Astrocyte (in vitro differentiated cells and primary cell): ENCODE results near the gene ZNF300. TPM values are rescaled to one million over a fixed set of nuclear protein-coding genes. Genes with fewer than 3 reads are reported as not detected.

Source experiments
- DNase-seq: peaks from one replicate; pipeline ENCODE4 v3.0.0-alpha.2; 2010; ENCODE audit warnings: low read depth
- FAIRE-seq: peaks from 2 replicates; lab custom pipeline; 2011; peaks lifted over from hg19 to GRCh38; lab: Jason Lieb, UNC
- H2AFZ ChIP-seq: 2 replicates; pipeline ENCODE4 v1.6.0; 2012; ENCODE audit warnings: low read depth, low read length, inconsistent platforms
- H3K27ac ChIP-seq: 2 replicates; pipeline ENCODE4 v1.5.1; 2011; ENCODE audit warnings: low read depth, low read length, inconsistent platforms
- H3K27me3 ChIP-seq: 2 replicates; pipeline ENCODE4 v1.6.0; 2011; ENCODE audit warnings: low read length, inconsistent platforms; ENCODE audit not compliant: insufficient read depth
- H3K36me3 ChIP-seq: 2 replicates; pipeline ENCODE4 v1.5.1; 2011; ENCODE audit warnings: low read length, inconsistent platforms; ENCODE audit not compliant: insufficient read depth
- H3K4me1 ChIP-seq: 2 replicates; pipeline ENCODE4 v1.5.1; 2011; ENCODE audit warnings: low read length, inconsistent platforms; ENCODE audit not compliant: insufficient read depth
- H3K4me2 ChIP-seq: 2 replicates; pipeline ENCODE4 v1.6.0; 2012; ENCODE audit warnings: low read length, inconsistent platforms
- H3K4me3 ChIP-seq: 2 replicates; pipeline ENCODE4 v1.5.1; 2011; ENCODE audit warnings: low read depth, mild to moderate bottlenecking, low read length, inconsistent platforms; ENCODE audit not compliant: insufficient read depth
- H3K79me2 ChIP-seq: 2 replicates; pipeline ENCODE4 v1.6.0; 2012; ENCODE audit warnings: mild to moderate bottlenecking, low read length, inconsistent platforms; ENCODE audit not compliant: insufficient read depth
- H3K9ac ChIP-seq: 2 replicates; pipeline ENCODE4 v1.6.0; 2012; ENCODE audit warnings: mild to moderate bottlenecking, low read length, inconsistent platforms
- H3K9me3 ChIP-seq: 2 replicates; pipeline ENCODE4 v1.5.1; 2012; ENCODE audit warnings: low read depth, mild to moderate bottlenecking, low read length, inconsistent platforms; ENCODE audit not compliant: insufficient read depth
- H4K20me1 ChIP-seq: 2 replicates; pipeline ENCODE4 v1.6.0; 2012; ENCODE audit warnings: low read length, inconsistent platforms; ENCODE audit not compliant: insufficient read depth
- H3K27ac Mint-ChIP-seq: one replicate; pipeline ENCODE4 v1.8.0; 2021; ENCODE audit warnings: mild to moderate bottlenecking, mixed read lengths; ENCODE audit not compliant: unreplicated experiment
- H3K27me3 Mint-ChIP-seq: one replicate; pipeline ENCODE4 v1.8.0; 2021; ENCODE audit warnings: low read depth, mixed read lengths; ENCODE audit not compliant: unreplicated experiment
- H3K36me3 Mint-ChIP-seq: one replicate; pipeline ENCODE4 v1.8.0; 2021; ENCODE audit warnings: low read depth, mixed read lengths; ENCODE audit not compliant: unreplicated experiment
- H3K4me1 Mint-ChIP-seq: one replicate; pipeline ENCODE4 v1.8.0; 2021; ENCODE audit warnings: low read depth, mixed read lengths; ENCODE audit not compliant: unreplicated experiment
- H3K4me3 Mint-ChIP-seq: one replicate; pipeline ENCODE4 v1.8.0; 2021; ENCODE audit warnings: mild to moderate bottlenecking, moderate library complexity, mixed read lengths; ENCODE audit not compliant: unreplicated experiment
- H3K9me3 Mint-ChIP-seq: one replicate; pipeline ENCODE4 v1.8.0; 2021; ENCODE audit warnings: mild to moderate bottlenecking, mixed read lengths; ENCODE audit not compliant: unreplicated experiment
- EZH2 ChIP-seq: IDR thresholded peaks from 2 replicates; pipeline ENCODE4 v1.6.1; 2012; ENCODE audit warnings: mild to moderate bottlenecking, low read length, inconsistent platforms; ENCODE audit not compliant: insufficient read depth
- total RNA-seq: library from RNA; stranded (reverse); gene quantifications from 2 replicates; pipeline ENCODE4 v1.2.1, GENCODE V29; 2021
- TF ChIP-seq, protein P1 (sequence below): IDR thresholded peaks from 2 replicates; pipeline ENCODE4 v1.5.1; 2011; ENCODE audit warnings: low read depth, mild to moderate bottlenecking, inconsistent platforms, low read length, moderate library complexity; ENCODE audit not compliant: insufficient read depth

Gene ZNF300
- total RNA-seq, 1 donor from 2014 or later: 9.2 TPM

DNA sequence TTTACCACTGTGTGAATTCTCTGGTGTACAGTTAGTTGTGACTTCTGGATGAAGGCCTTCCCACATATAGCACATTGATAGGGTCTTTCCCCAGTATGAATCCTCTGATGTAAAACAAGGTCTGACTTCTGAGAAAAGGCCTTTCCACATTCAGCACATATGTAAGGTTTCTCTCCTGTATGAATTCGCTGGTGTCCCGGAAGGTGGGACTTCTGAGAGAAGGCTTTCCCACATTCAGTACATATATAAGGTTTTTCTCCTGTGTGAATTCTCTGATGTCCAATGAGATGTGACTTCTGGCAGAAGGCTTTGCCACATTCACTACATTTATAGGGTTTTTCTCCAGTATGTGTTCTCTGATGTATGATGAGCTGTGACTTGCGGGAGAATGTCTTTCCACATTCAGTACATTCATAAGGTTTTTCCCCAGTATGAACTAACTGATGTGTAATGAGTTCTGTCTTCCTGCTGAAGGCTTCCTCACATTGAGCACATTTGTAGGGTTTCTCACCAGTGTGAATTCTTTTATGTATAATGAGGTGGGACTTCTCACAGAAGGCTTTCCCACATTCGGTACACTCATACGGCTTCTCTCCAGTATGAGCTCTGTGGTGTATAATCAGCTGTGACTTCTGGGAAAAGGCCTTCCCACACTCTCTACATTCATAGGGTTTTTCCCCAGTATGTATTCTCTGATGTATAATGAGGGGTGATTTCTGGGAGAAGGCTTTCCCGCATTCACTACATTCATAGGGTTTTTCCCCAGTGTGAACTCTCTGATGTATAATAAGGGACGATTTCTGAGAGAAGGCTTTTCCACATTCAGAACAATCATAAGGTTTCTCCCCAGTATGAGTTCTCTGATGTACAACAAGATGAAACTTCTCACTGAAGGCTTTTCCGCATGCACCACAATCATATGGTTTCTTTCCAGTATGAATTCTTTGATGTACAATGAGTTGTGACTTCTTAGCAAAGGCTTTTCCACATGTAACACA is 9.1 kb downstream of the ZNF300 start:
- Histone ChIP-seq H2AFZ (no peak overlapping the region), H3K9ac (no peak overlapping the region), H3K9me3 (peaks cover 62% of the 10 kb centered on the region), H3K36me3 (peaks cover 24% of the 10 kb centered on the region), H3K27me3 (no peaks in the 10 kb centered on the region), H4K20me1 (no peaks in the 10 kb centered on the region), H3K4me3 (no peak overlapping the region), H3K79me2 (no peaks in the 10 kb centered on the region), H3K27ac (no peak overlapping the region), H3K4me1 (no peaks in the 10 kb centered on the region), H3K4me2 (no peak overlapping the region)
- no peak overlapping the region for H3K4me3 Mint-ChIP-seq
- FAIRE-seq (no peak), DNase-seq (no peak)
- no peaks in the 10 kb centered on the region for H3K27me3 Mint-ChIP-seq
- H3K36me3 Mint-ChIP-seq: peaks cover 58% of the 10 kb centered on the region
- H3K4me1 Mint-ChIP-seq: no peaks in the 10 kb centered on the region
- TF ChIP-seq, protein P1, sequence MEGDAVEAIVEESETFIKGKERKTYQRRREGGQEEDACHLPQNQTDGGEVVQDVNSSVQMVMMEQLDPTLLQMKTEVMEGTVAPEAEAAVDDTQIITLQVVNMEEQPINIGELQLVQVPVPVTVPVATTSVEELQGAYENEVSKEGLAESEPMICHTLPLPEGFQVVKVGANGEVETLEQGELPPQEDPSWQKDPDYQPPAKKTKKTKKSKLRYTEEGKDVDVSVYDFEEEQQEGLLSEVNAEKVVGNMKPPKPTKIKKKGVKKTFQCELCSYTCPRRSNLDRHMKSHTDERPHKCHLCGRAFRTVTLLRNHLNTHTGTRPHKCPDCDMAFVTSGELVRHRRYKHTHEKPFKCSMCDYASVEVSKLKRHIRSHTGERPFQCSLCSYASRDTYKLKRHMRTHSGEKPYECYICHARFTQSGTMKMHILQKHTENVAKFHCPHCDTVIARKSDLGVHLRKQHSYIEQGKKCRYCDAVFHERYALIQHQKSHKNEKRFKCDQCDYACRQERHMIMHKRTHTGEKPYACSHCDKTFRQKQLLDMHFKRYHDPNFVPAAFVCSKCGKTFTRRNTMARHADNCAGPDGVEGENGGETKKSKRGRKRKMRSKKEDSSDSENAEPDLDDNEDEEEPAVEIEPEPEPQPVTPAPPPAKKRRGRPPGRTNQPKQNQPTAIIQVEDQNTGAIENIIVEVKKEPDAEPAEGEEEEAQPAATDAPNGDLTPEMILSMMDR: no peak
- no peak for TF ChIP-seq EZH2
- H3K9me3 Mint-ChIP-seq: peaks cover 66% of the 10 kb centered on the region
- no peak overlapping the region for H3K27ac Mint-ChIP-seq

- Mint-ChIP-seq H3K4me3 (no peak overlapping the region), H3K36me3 (peaks cover 6% of the 10 kb centered on the region), H3K9me3 (peaks cover 15% of the 10 kb centered on the region), H3K4me1 (no peaks in the 10 kb centered on the region), H3K27ac (no peak overlapping the region), H3K27me3 (no peaks in the 10 kb centered on the region)
- Histone ChIP-seq H4K20me1 (no peaks in the 10 kb centered on the region), H3K79me2 (no peaks in the 10 kb centered on the region), H3K36me3 (no peaks in the 10 kb centered on the region), H3K9ac (no peak overlapping the region), H3K4me2 (no peak overlapping the region), H3K9me3 (peaks cover 8% of the 10 kb centered on the region), H2AFZ (no peak overlapping the region), H3K27ac (no peak overlapping the region), H3K4me1 (no peaks in the 10 kb centered on the region), H3K27me3 (no peaks in the 10 kb centered on the region), H3K4me3 (no peak overlapping the region)
- FAIRE-seq (no peak), DNase-seq (no peak)
- TF ChIP-seq EZH2: no peak
- TF ChIP-seq, protein P1: no peak
Observed at GRCh38 chr5:150879358-150879757, 25.4 kb downstream of the ZNF300 start.

DNA sequence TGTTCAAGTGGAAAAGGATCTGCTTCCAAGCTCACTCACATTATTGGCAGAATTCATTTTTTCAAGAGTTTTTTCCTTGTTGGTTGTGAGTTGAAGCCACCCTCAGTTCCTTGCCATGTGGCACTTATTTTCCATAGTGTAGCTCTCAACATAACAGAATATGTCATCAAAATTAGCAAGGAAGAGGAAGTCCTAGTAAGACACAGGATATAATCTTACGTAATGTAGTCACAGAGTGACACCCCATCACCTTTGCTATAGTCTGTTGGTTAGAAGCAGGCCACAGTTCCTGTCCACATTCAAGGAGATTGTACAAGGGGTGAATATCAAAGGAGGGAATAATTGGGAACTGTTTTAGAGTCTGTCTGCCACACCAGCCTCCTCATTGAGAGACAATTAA is 42.7 kb downstream of the ZNF300 start:
- Histone ChIP-seq H3K79me2 (no peaks in the 10 kb centered on the region), H2AFZ (no peak overlapping the region), H3K36me3 (no peaks in the 10 kb centered on the region), H3K9me3 (no peaks in the 10 kb centered on the region), H3K27me3 (no peaks in the 10 kb centered on the region), H3K4me2 (no peak overlapping the region), H4K20me1 (no peaks in the 10 kb centered on the region), H3K4me3 (no peak overlapping the region), H3K27ac (no peak overlapping the region), H3K4me1 (no peaks in the 10 kb centered on the region), H3K9ac (no peak overlapping the region)
- Mint-ChIP-seq H3K36me3 (no peaks in the 10 kb centered on the region), H3K4me3 (no peak overlapping the region), H3K9me3 (peaks cover 12% of the 10 kb centered on the region), H3K4me1 (no peaks in the 10 kb centered on the region), H3K27ac (no peak overlapping the region), H3K27me3 (peaks cover 5% of the 10 kb centered on the region)
- TF ChIP-seq, protein P1: no peak
- TF ChIP-seq EZH2: no peak
- FAIRE-seq (no peak), DNase-seq (no peak)
